Hepatocyte (in vitro differentiated cells): ENCODE results near the gene MT1F. TPM values are rescaled to one million over a fixed set of nuclear protein-coding genes. Genes with fewer than 3 reads are reported as not detected.
A peak's percentile ranks its signal among the peaks of the same experiment; 100 is the strongest.

Experiments used
- DNase-seq: peaks from one replicate; pipeline ENCODE4 v3.0.0-alpha.2; 2016; ENCODE audit warnings: low spot score
- H2AFZ ChIP-seq: fragments of 200-600 bp; sonication (generic); 2 replicates; pipeline ENCODE4 v1.6.0; 2016; ENCODE audit warnings: antibody characterized with exemption, mild to moderate bottlenecking
- H3K27ac ChIP-seq: fragments of 200-600 bp; sonication (generic); 2 replicates; pipeline ENCODE4 v1.5.1; 2016; ENCODE audit warnings: mild to moderate bottlenecking
- H3K27me3 ChIP-seq: fragments of 200-600 bp; sonication (generic); 2 replicates; pipeline ENCODE4 v1.6.1; 2016
- H3K36me3 ChIP-seq: fragments of 200-600 bp; sonication (generic); replicated peaks from 2 replicates; pipeline ENCODE4 v1.5.1; 2016; ENCODE audit warnings: low read depth; ENCODE audit not compliant: insufficient read depth
- H3K4me1 ChIP-seq: fragments of 200-600 bp; sonication (generic); 2 replicates; pipeline ENCODE4 v1.5.1; 2016; ENCODE audit warnings: mild to moderate bottlenecking, moderate library complexity; ENCODE audit not compliant: insufficient read depth
- H3K4me2 ChIP-seq: fragments of 200-600 bp; sonication (generic); 2 replicates; pipeline ENCODE4 v1.6.0; 2016
- H3K4me3 ChIP-seq: fragments of 200-600 bp; sonication (generic); 2 replicates; pipeline ENCODE4 v1.5.1; 2016; ENCODE audit warnings: mild to moderate bottlenecking
- H3K79me2 ChIP-seq: fragments of 200-600 bp; sonication (generic); 2 replicates; pipeline ENCODE4 v1.6.0; 2017; ENCODE audit warnings: mild to moderate bottlenecking
- H3K9me2 ChIP-seq: fragments of 200-600 bp; sonication (generic); replicated peaks from 2 replicates; pipeline ENCODE4 v1.6.0; 2017; ENCODE audit warnings: mild to moderate bottlenecking; ENCODE audit not compliant: insufficient read depth
- H3K9me3 ChIP-seq: fragments of 200-600 bp; sonication (generic); 2 replicates; pipeline ENCODE4 v1.5.1; 2016; ENCODE audit warnings: low read depth, mild to moderate bottlenecking
- H4K20me1 ChIP-seq: fragments of 200-600 bp; sonication (generic); 2 replicates; pipeline ENCODE4 v1.6.0; 2016; ENCODE audit warnings: mild to moderate bottlenecking; ENCODE audit not compliant: insufficient read depth, poor library complexity, severe bottlenecking
- CTCF ChIP-seq: fragments of 200-600 bp; sonication (generic); IDR thresholded peaks from 2 replicates; pipeline ENCODE4 v1.5.1; 2016; ENCODE audit warnings: antibody characterized with exemption, mild to moderate bottlenecking; ENCODE audit not compliant: poor library complexity
- EZH2 ChIP-seq: fragments of 200-600 bp; sonication (generic); IDR thresholded peaks from 2 replicates; pipeline ENCODE4 v1.6.1; 2016; ENCODE audit warnings: antibody characterized with exemption, mild to moderate bottlenecking, borderline replicate concordance
- EZH2phosphoT487 ChIP-seq: fragments of 200-600 bp; sonication (generic); IDR thresholded peaks from one replicate; pipeline ENCODE4 v1.6.1; 2018; ENCODE audit warnings: antibody characterized with exemption, mild to moderate bottlenecking, low read depth, moderate library complexity; ENCODE audit not compliant: unreplicated experiment, severe bottlenecking
- WGBS: methylation state at CpG from one replicate; pipeline ENCODE4 v1.1.6; 2016; ENCODE audit warnings: low lambda C conversion rate; ENCODE audit errors: missing lambda C conversion rate; 5-methylcytosine and 5-hydroxymethylcytosine counted together
- polyA plus RNA-seq: library from polyadenylated mRNA; unstranded; fragments of >200 nt; fragmentation: Nextera tagmentation; extraction: Ambion mirVana; gene quantifications from 2 replicates; pipeline ENCODE4 v1.2.1, GENCODE V29; 2016
- total RNA-seq: library from RNA; depleted of rRNA; stranded (reverse); fragments of >200 nt; gene quantifications from 2 replicates; pipeline ENCODE4 v1.2.3, GENCODE V29; 2014

The MT1F gene
- total and polyA plus RNA-seq, 2 experiments from 2014 or later, result 7.1 to 11.8 TPM

- no peak overlapping the region for H3K4me2 ChIP-seq
- H3K4me3 ChIP-seq, result no peak overlapping the region
- H3K36me3 ChIP-seq, result no peaks in the 10 kb centered on the region
- no peaks in the 10 kb centered on the region for H3K9me3 ChIP-seq
- no peak for DNase-seq
- no peak overlapping the region for H2AFZ ChIP-seq
- no peaks in the 10 kb centered on the region for H3K9me2 ChIP-seq
- H3K27me3 ChIP-seq, result peaks cover 100% of the 10 kb centered on the region
- H3K4me1 ChIP-seq, result peaks cover 16% of the 10 kb centered on the region
- no peak for TF ChIP-seq EZH2
- TF ChIP-seq EZH2phosphoT487, result no peak
- TF ChIP-seq CTCF, result no peak
- H4K20me1 ChIP-seq, result no peaks in the 10 kb centered on the region
- no peak overlapping the region for H3K27ac ChIP-seq
- WGBS, result 80% methylated on average over 1 of the region's 1 CpG
- H3K79me2 ChIP-seq, result no peaks in the 10 kb centered on the region
These were observed 17.7 kb upstream of the MT1F start for GRCh38 chr16:56640076-56640475.

- H3K27me3 ChIP-seq, result peaks cover 100% of the 10 kb centered on the region
- peaks cover 10% of the 10 kb centered on the region for H3K4me1 ChIP-seq
- H3K9me3 ChIP-seq, result no peaks in the 10 kb centered on the region
- H4K20me1 ChIP-seq, result no peaks in the 10 kb centered on the region
- 78% methylated on average over 2 of the region's 2 CpGs for WGBS
- no peak overlapping the region for H3K27ac ChIP-seq
- H3K36me3 ChIP-seq, result no peaks in the 10 kb centered on the region
- TF ChIP-seq EZH2phosphoT487 (no peak), CTCF (no peak), EZH2 (no peak)
- H3K4me2 ChIP-seq, result no peak overlapping the region
- H3K4me3 ChIP-seq, result no peak overlapping the region
- H3K79me2 ChIP-seq, result no peaks in the 10 kb centered on the region
- no peaks in the 10 kb centered on the region for H3K9me2 ChIP-seq
- no peak overlapping the region for H2AFZ ChIP-seq
- no peak for DNase-seq
These were observed 16.6 kb upstream of the MT1F start for GRCh38 chr16:56641166-56641565.

GRCh38 chr16:56643080-56643778 is 14.5 kb upstream of the MT1F start:
- Histone ChIP-seq H3K27ac (no peak overlapping the region), H4K20me1 (no peaks in the 10 kb centered on the region), H3K9me2 (no peaks in the 10 kb centered on the region), H3K9me3 (no peaks in the 10 kb centered on the region), H3K4me3 (no peak overlapping the region), H3K4me1 (peaks cover 10% of the 10 kb centered on the region), H3K79me2 (no peaks in the 10 kb centered on the region), H3K4me2 (peak overlapping the region; percentile 76), H2AFZ (no peak overlapping the region), H3K27me3 (peaks cover 100% of the 10 kb centered on the region), H3K36me3 (no peaks in the 10 kb centered on the region)
- 4% methylated on average over 36 of the region's 42 CpGs for WGBS
- peak; percentile 79 for DNase-seq
- TF ChIP-seq CTCF (no peak), EZH2phosphoT487 (no peak), EZH2 (no peak)
